Smooth muscle cell (in vitro differentiated cells): ENCODE measurements around the gene PIPOX. TPM values are rescaled to one million over a fixed set of nuclear protein-coding genes. Genes with fewer than 3 reads are reported as not detected.

Experiments used
- DNase-seq: peaks from one replicate; lab custom pipeline; 2025; ENCODE audit not compliant: unreplicated experiment; lab: John Stamatoyannopoulos, UW
- H2AFZ ChIP-seq: fragments of 200-600 bp; sonication (generic); 2 replicates; pipeline ENCODE4 v1.6.0; 2016; ENCODE audit warnings: antibody characterized with exemption, low read depth, mild to moderate bottlenecking
- H3F3A ChIP-seq: fragments of 200-600 bp; sonication (generic); 2 replicates; pipeline ENCODE4 v1.6.0; 2017; ENCODE audit warnings: antibody characterized with exemption, low read depth
- H3K27ac ChIP-seq: fragments of 200-600 bp; sonication (generic); 2 replicates; pipeline ENCODE4 v1.5.1; 2016; ENCODE audit warnings: low read depth, mild to moderate bottlenecking
- H3K27me3 ChIP-seq: fragments of 200-600 bp; sonication (generic); 2 replicates; pipeline ENCODE4 v1.6.1; 2016; ENCODE audit warnings: low read depth, mild to moderate bottlenecking
- H3K36me3 ChIP-seq: fragments of 200-600 bp; sonication (generic); 2 replicates; pipeline ENCODE4 v1.5.1; 2016; ENCODE audit warnings: low read depth
- H3K4me1 ChIP-seq: fragments of 200-600 bp; sonication (generic); 2 replicates; pipeline ENCODE4 v1.5.1; 2016; ENCODE audit warnings: low read depth
- H3K4me2 ChIP-seq: fragments of 200-600 bp; sonication (generic); 2 replicates; pipeline ENCODE4 v1.6.0; 2016; ENCODE audit warnings: mild to moderate bottlenecking
- H3K4me3 ChIP-seq: fragments of 200-600 bp; sonication (generic); 2 replicates; pipeline ENCODE4 v1.5.1; 2016; ENCODE audit warnings: mild to moderate bottlenecking
- H3K79me2 ChIP-seq: fragments of 200-600 bp; sonication (generic); 2 replicates; pipeline ENCODE4 v1.6.0; 2016; ENCODE audit warnings: low read depth, mild to moderate bottlenecking
- H3K9ac ChIP-seq: fragments of 200-600 bp; sonication (generic); 2 replicates; pipeline ENCODE4 v1.6.0; 2016; ENCODE audit warnings: low read depth
- H3K9me3 ChIP-seq: fragments of 200-600 bp; sonication (generic); replicated peaks from 2 replicates; pipeline ENCODE4 v1.5.1; 2016; ENCODE audit warnings: low read depth
- H4K20me1 ChIP-seq: fragments of 200-600 bp; sonication (generic); 2 replicates; pipeline ENCODE4 v1.6.0; 2016; ENCODE audit warnings: low read depth
- WGBS: methylation state at CpG from one replicate; pipeline ENCODE4 v1.1.7; 2016; ENCODE audit warnings: low lambda C conversion rate; 5-methylcytosine and 5-hydroxymethylcytosine counted together
- polyA plus RNA-seq: library from polyadenylated mRNA; unstranded; fragments of >200 nt; fragmentation: Nextera tagmentation; extraction: Ambion mirVana; gene quantifications from 2 replicates; pipeline ENCODE4 v1.2.1, GENCODE V29; 2016
- total RNA-seq: library from RNA; depleted of rRNA; stranded (reverse); fragments of >200 nt; gene quantifications from 2 replicates; pipeline ENCODE4 v1.2.3, GENCODE V29; 2014
- TF ChIP-seq, protein P1 (sequence below): fragments of 200-600 bp; sonication (generic); IDR thresholded peaks from 2 replicates; pipeline ENCODE4 v1.5.1; 2017; ENCODE audit warnings: borderline replicate concordance, mild to moderate bottlenecking, antibody characterized with exemption; ENCODE audit not compliant: insufficient read depth, poor library complexity, severe bottlenecking

PIPOX gene
- total and polyA plus RNA-seq, 2 experiments from 2014 or later: 0.63 to 1.3 TPM

DNA sequence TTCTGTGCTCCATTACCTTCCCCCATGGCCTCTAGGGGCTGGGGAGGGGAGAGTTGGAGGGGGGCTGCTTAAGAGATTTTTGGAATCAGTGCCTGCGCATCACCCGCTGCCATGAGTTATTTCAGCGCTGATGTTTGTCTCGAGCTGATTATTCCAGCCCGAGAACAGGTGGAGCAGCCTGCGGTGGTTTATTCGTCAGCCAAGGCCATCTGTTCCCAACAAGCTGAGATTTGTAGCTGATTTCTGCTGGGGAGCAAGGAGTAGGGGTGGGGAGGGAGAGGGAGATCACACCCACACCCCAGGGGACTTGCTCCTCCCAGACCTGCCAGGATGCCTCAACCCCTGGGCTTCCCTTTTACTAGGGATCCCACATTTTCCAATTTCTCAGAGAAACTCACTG lies 23.1 kb downstream of the PIPOX start:
- H3F3A ChIP-seq: no peaks in the 10 kb centered on the region
- H3K27me3 ChIP-seq: no peaks in the 10 kb centered on the region
- peaks cover 15% of the 10 kb centered on the region for H3K4me1 ChIP-seq
- H3K79me2 ChIP-seq: no peaks in the 10 kb centered on the region
- H3K36me3 ChIP-seq: no peaks in the 10 kb centered on the region
- no peak overlapping the region for H3K4me3 ChIP-seq
- DNase-seq: no peak
- TF ChIP-seq, protein P1, sequence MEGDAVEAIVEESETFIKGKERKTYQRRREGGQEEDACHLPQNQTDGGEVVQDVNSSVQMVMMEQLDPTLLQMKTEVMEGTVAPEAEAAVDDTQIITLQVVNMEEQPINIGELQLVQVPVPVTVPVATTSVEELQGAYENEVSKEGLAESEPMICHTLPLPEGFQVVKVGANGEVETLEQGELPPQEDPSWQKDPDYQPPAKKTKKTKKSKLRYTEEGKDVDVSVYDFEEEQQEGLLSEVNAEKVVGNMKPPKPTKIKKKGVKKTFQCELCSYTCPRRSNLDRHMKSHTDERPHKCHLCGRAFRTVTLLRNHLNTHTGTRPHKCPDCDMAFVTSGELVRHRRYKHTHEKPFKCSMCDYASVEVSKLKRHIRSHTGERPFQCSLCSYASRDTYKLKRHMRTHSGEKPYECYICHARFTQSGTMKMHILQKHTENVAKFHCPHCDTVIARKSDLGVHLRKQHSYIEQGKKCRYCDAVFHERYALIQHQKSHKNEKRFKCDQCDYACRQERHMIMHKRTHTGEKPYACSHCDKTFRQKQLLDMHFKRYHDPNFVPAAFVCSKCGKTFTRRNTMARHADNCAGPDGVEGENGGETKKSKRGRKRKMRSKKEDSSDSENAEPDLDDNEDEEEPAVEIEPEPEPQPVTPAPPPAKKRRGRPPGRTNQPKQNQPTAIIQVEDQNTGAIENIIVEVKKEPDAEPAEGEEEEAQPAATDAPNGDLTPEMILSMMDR: no peak
- no peaks in the 10 kb centered on the region for H3K9me3 ChIP-seq
- no peak overlapping the region for H3K9ac ChIP-seq
- no peaks in the 10 kb centered on the region for H4K20me1 ChIP-seq
- no peak overlapping the region for H3K4me2 ChIP-seq
- no peak overlapping the region for H3K27ac ChIP-seq
- no peak overlapping the region for H2AFZ ChIP-seq
- WGBS: 94% methylated on average over 7 of the region's 7 CpGs

DNA sequence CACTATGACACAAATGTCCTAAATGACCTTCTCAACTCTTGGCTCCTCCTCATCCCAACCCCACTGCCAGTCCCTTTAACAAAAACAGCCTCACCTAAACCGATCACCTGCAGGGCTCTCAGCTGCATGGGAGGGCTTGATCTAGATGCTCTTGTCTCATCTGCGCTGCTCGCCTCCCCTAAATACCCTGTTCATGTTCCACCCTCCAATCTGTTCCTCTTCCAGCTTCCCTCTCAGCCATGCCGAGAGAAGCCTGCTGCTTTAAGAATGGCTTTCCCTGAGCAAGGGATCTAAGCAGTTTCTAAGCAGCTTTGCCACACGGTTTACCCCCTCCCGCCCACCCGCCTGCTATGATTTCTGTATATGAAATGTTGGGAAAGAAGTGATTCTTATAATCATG lies 23.7 kb downstream of the PIPOX start:
- Histone ChIP-seq H3K79me2 (no peaks in the 10 kb centered on the region), H3F3A (no peaks in the 10 kb centered on the region), H3K36me3 (no peaks in the 10 kb centered on the region), H3K4me3 (no peak overlapping the region), H2AFZ (no peak overlapping the region), H3K4me2 (no peak overlapping the region), H3K27ac (no peak overlapping the region), H3K27me3 (no peaks in the 10 kb centered on the region), H4K20me1 (no peaks in the 10 kb centered on the region), H3K4me1 (peaks cover 9% of the 10 kb centered on the region), H3K9me3 (no peaks in the 10 kb centered on the region), H3K9ac (no peak overlapping the region)
- WGBS: 95% methylated on average over 7 of the region's 7 CpGs
- no peak for DNase-seq
- TF ChIP-seq, protein P1: no peak

DNA sequence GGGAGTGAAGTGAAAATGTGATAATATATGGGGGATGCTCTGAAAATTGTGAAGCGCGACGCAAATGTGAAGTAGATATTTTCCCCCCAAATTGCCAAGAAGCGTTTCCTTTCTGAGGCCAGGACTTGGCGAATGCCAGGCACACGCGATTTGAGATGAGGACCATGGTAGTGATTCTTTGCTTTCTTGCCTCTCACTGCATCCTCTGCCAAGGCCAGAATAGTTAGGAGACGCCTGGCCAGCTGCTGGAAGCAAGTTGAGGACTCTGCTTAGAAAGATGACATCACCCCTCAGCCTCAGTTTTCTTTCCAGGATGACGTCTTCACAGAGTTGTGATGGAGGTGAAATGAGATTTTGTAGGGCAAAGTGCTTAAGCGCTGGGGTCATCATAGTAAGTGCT lies 25.9 kb downstream of the PIPOX start:
- no peaks in the 10 kb centered on the region for H3K27me3 ChIP-seq
- no peak overlapping the region for H3K4me2 ChIP-seq
- H3K9ac ChIP-seq: no peak overlapping the region
- no peak overlapping the region for H3K27ac ChIP-seq
- no peak overlapping the region for H2AFZ ChIP-seq
- no peaks in the 10 kb centered on the region for H3F3A ChIP-seq
- H3K36me3 ChIP-seq: no peaks in the 10 kb centered on the region
- TF ChIP-seq, protein P1: no peak
- no peaks in the 10 kb centered on the region for H3K79me2 ChIP-seq
- DNase-seq: no peak
- H4K20me1 ChIP-seq: no peaks in the 10 kb centered on the region
- 84% methylated on average over 10 of the region's 10 CpGs for WGBS
- peaks cover 9% of the 10 kb centered on the region for H3K4me1 ChIP-seq
- no peaks in the 10 kb centered on the region for H3K9me3 ChIP-seq
- H3K4me3 ChIP-seq: no peak overlapping the region

DNA sequence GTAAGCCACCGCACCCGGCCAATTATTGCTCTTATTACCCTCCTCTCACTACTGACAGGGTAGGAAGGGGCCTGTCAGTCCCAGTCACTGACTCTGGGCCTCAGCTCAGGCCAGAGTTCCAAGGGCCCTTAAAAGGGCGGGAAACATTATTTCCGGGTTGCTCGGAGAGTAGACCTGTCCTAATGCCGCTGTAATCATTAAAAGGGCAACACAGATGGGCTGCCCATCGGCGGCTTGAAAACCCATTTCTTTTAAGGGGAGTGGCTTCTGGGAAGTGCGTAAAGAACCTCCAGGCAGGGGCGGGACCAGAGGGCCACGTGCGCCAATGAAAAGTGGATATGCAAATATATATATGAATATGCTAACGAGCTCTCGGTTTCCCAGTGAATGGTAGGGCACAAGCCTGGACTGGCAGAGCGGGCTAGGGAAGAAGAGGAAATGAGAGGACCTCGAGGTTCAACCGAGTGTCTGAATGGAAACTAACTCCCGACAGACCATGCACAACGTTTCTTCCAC lies 26.6 kb downstream of the PIPOX start:
- TF ChIP-seq, protein P1: no peak
- Histone ChIP-seq H3K4me3 (no peak overlapping the region), H3K9me3 (no peaks in the 10 kb centered on the region), H3K79me2 (no peaks in the 10 kb centered on the region), H3K36me3 (no peaks in the 10 kb centered on the region), H3K4me1 (peaks cover 9% of the 10 kb centered on the region), H4K20me1 (no peaks in the 10 kb centered on the region), H3F3A (no peaks in the 10 kb centered on the region), H3K4me2 (no peak overlapping the region), H2AFZ (no peak overlapping the region), H3K27ac (no peak overlapping the region), H3K27me3 (no peaks in the 10 kb centered on the region), H3K9ac (no peak overlapping the region)
- DNase-seq: no peak
- 87% methylated on average over 19 of the region's 19 CpGs for WGBS
